Measurements from ENCODE around the gene SNRNP48. TPM values are rescaled to one million over a fixed set of nuclear protein-coding genes. Genes with fewer than 3 reads are reported as not detected.

SNRNP48 gene
- total RNA-seq, 2 donors from 2014 or later, result 6.4 to 18.4 TPM

DNA sequence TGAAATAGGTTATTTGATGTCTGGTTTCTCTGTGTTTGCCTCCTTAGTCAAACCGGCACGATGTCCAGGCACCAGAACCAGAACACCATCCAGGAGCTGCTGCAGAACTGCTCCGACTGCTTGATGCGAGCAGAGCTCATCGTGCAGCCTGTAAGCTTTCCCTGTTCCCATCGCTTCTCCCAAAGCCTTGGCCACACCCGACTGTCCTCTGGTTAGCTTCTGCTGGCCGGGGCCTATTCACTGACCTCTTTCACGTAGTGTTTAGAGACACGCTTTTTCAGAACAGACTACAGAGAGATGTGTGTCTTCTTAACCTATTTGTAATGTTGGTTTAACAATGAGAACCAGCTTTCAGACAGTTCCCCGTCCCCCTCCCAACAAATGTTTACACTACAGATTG is 34.3 kb upstream of the SNRNP48 start:
- Histone ChIP-seq H3K9me3 (no peaks in the 10 kb centered on the region), H3K27me3 (replicated peaks; ENCODE audit: insufficient read depth) (no peaks in the 10 kb centered on the region), H3K4me3 (no peak overlapping the region), H3K36me3 (no peaks in the 10 kb centered on the region), H3K4me1 (ENCODE audit: control insufficient read depth in 1 of 2, low read depth in 2 of 2) (no peaks in the 10 kb centered on the region), H3K27ac (no peak overlapping the region)
- TF ChIP-seq CTCF (IDR thresholded peaks at IDR 0.05), result no peak
- DNase-seq (ENCODE audit: low spot score) (no peak), ATAC-seq (ENCODE audit: insufficient number of reproducible peaks, low FRiP score, low read depth) (no peak)

DNA sequence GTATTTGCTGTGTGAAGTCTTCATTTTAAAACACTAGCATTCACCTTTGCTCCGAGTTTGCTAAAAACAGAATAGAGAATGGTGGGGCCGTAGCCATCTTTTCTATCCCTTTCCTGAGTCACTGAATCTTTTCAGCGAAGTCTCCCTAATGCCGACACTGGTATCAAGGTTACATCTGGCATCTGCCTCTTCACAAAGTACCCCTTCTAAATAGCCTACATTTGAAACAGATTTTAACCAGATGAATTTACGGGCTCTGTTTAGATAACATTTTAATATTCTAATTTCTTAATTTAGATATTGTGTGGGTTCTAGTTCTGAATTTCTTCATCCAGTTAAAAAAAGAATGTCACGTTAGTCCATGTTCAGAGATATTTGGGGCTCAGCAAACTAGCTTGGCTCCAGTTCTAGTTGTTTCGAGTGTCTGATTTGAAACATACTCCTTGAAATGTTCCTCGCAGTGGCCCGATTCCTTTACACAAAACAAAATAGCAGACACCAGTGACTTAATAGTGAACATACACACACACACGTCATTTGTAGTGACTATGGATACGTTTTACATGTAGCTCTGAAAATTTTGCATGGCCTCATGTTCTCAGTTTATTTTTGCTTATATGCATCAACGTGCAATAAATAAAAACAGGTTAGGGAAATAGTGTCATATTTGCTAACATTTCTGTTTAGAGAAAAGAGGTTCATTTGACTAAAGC is 33.4 kb upstream of the SNRNP48 start:
- H3K27me3 ChIP-seq (replicated peaks; ENCODE audit: insufficient read depth), result no peaks in the 10 kb centered on the region
- H3K9me3 ChIP-seq, result no peaks in the 10 kb centered on the region
- H3K4me1 ChIP-seq (ENCODE audit: control insufficient read depth in 1 of 2, low read depth in 2 of 2), result no peaks in the 10 kb centered on the region
- H3K27ac ChIP-seq, result no peak overlapping the region
- no peak for TF ChIP-seq CTCF (IDR thresholded peaks at IDR 0.05)
- ATAC-seq (ENCODE audit: insufficient number of reproducible peaks, low FRiP score, low read depth) (no peak), DNase-seq (ENCODE audit: low spot score) (no peak)
- H3K36me3 ChIP-seq, result no peaks in the 10 kb centered on the region
- H3K4me3 ChIP-seq, result no peak overlapping the region

GRCh38 chr6:7557652-7558051 is 32.3 kb upstream of the SNRNP48 start:
- TF ChIP-seq CTCF (IDR thresholded peaks at IDR 0.05), result no peak
- no peak overlapping the region for H3K27ac ChIP-seq
- no peaks in the 10 kb centered on the region for H3K27me3 ChIP-seq (replicated peaks; ENCODE audit: insufficient read depth)

DNA sequence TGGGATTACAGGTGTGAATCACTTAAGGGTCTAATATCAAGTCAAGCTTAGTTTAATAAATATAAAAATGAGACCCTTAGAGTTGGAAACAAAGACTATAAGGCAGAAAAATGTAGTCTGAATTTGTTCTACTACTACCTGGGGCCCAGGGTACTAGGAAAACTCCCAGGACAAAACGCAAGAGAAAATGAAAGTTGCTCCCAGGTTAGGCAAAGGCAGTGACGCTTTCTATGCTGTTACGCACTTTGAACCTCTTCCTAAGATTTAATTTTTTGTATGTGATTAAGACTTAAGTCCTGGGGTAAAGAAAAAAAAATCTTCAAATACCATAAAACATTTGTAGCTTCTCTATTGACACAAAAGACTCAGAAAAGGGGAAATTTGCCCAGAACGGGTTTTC is 31.2 kb upstream of the SNRNP48 start:
- Histone ChIP-seq H3K4me1 (ENCODE audit: control insufficient read depth in 1 of 2, low read depth in 2 of 2) (no peaks in the 10 kb centered on the region), H3K9me3 (no peaks in the 10 kb centered on the region), H3K27me3 (replicated peaks; ENCODE audit: insufficient read depth) (no peaks in the 10 kb centered on the region), H3K4me3 (no peak overlapping the region), H3K36me3 (no peaks in the 10 kb centered on the region), H3K27ac (no peak overlapping the region)
- DNase-seq (ENCODE audit: low spot score) (no peak), ATAC-seq (ENCODE audit: insufficient number of reproducible peaks, low FRiP score, low read depth) (no peak)
- no peak for TF ChIP-seq CTCF (IDR thresholded peaks at IDR 0.05)

More at GRCh38 chr6:7557652-7558051, 32.3 kb upstream of the SNRNP48 start:
- Histone ChIP-seq H3K36me3 (no peaks in the 10 kb centered on the region), H3K4me1 (ENCODE audit: control insufficient read depth in 1 of 2, low read depth in 2 of 2) (no peaks in the 10 kb centered on the region), H3K4me3 (no peak overlapping the region), H3K9me3 (no peaks in the 10 kb centered on the region)
- no peak for DNase-seq (ENCODE audit: low spot score)
- no peak for ATAC-seq (ENCODE audit: insufficient number of reproducible peaks, low FRiP score, low read depth)

- DNase-seq (ENCODE audit: low spot score), result no peak
- Histone ChIP-seq H3K36me3 (no peaks in the 10 kb centered on the region), H3K4me3 (no peak overlapping the region), H3K27ac (no peak overlapping the region), H3K4me1 (ENCODE audit: control insufficient read depth in 1 of 2, low read depth in 2 of 2) (no peaks in the 10 kb centered on the region), H3K27me3 (replicated peaks; ENCODE audit: insufficient read depth) (no peaks in the 10 kb centered on the region), H3K9me3 (no peaks in the 10 kb centered on the region)
- no peak for ATAC-seq (ENCODE audit: insufficient number of reproducible peaks, low FRiP score, low read depth)
- no peak for TF ChIP-seq CTCF (IDR thresholded peaks at IDR 0.05)
Observed at GRCh38 chr6:7559196-7559595, 30.8 kb upstream of the SNRNP48 start.
